H9 (cell line): Measurements from ENCODE around the gene ZDHHC3. TPM values are rescaled to one million over a fixed set of nuclear protein-coding genes. Genes with fewer than 3 reads are reported as not detected.

Experiments
- DNase-seq: peaks from one replicate; pipeline ENCODE4 v3.0.0-alpha.2; 2017
- H2AFZ ChIP-seq: one replicate; pipeline ENCODE4 v1.6.1; 2013; ENCODE audit warnings: mild to moderate bottlenecking, low read length, control low read depth, moderate library complexity
- H2AK5ac ChIP-seq: 2 replicates; pipeline ENCODE4 v1.6.1; 2013; ENCODE audit warnings: low read length, control low read depth, mixed read lengths; ENCODE audit not compliant: insufficient read length
- H2BK120ac ChIP-seq: one replicate; pipeline ENCODE4 v1.6.1; 2013; ENCODE audit warnings: low read depth, mild to moderate bottlenecking, low read length, control low read depth, inconsistent platforms; ENCODE audit not compliant: poor library complexity, severe bottlenecking
- H2BK12ac ChIP-seq: 2 replicates; pipeline ENCODE4 v1.6.1; 2013; ENCODE audit warnings: low read length, control low read depth, mixed read lengths, low read depth; ENCODE audit not compliant: insufficient read length
- H2BK15ac ChIP-seq: 2 replicates; pipeline ENCODE4 v1.6.1; 2013; ENCODE audit warnings: low read depth, low read length, control low read depth
- H2BK20ac ChIP-seq: one replicate; pipeline ENCODE4 v1.6.1; 2013; ENCODE audit warnings: low read depth, mild to moderate bottlenecking, low read length, control low read depth, inconsistent platforms; ENCODE audit not compliant: poor library complexity, severe bottlenecking
- H2BK5ac ChIP-seq: 2 replicates; pipeline ENCODE4 v1.6.1; 2013; ENCODE audit warnings: low read length, control low read depth, mixed read lengths; ENCODE audit not compliant: insufficient read length
- H3K14ac ChIP-seq: 2 replicates; pipeline ENCODE4 v1.6.1; 2013; ENCODE audit warnings: low read length, control low read depth; ENCODE audit not compliant: insufficient read depth
- H3K18ac ChIP-seq: 2 replicates; pipeline ENCODE4 v1.6.1; 2013; ENCODE audit warnings: low read depth, mild to moderate bottlenecking, mixed read lengths, low read length, control low read depth; ENCODE audit not compliant: insufficient read length
- H3K23ac ChIP-seq: 2 replicates; pipeline ENCODE4 v1.6.1; 2013; ENCODE audit warnings: low read length, control low read depth, mixed read lengths, low read depth; ENCODE audit not compliant: insufficient read length
- H3K23me2 ChIP-seq: 2 replicates; pipeline ENCODE4 v1.6.1; 2013; ENCODE audit warnings: low read depth, mild to moderate bottlenecking, mixed read lengths, low read length, control low read depth; ENCODE audit not compliant: insufficient read length, poor library complexity, severe bottlenecking
- H3K27ac ChIP-seq: 2 replicates; pipeline ENCODE4 v1.5.1; 2013; ENCODE audit warnings: low read length, control low read depth, mixed read lengths, low read depth; ENCODE audit not compliant: insufficient read length
- H3K27me3 ChIP-seq: 2 replicates; pipeline ENCODE4 v1.6.1; 2013; ENCODE audit warnings: low read length, control low read depth, inconsistent platforms; ENCODE audit not compliant: insufficient read depth
- H3K4ac ChIP-seq: 2 replicates; pipeline ENCODE4 v1.6.1; 2013; ENCODE audit warnings: low read depth, mild to moderate bottlenecking, control low read depth, inconsistent platforms, low read length, moderate library complexity
- H3K4me1 ChIP-seq: 2 replicates; pipeline ENCODE4 v1.6.1; 2013; ENCODE audit warnings: low read length, control low read depth, inconsistent platforms; ENCODE audit not compliant: insufficient read depth
- H3K4me2 ChIP-seq: 2 replicates; pipeline ENCODE4 v1.6.1; 2013; ENCODE audit warnings: low read length, control low read depth, mixed read lengths; ENCODE audit not compliant: insufficient read length, insufficient read depth
- H3K56ac ChIP-seq: 2 replicates; pipeline ENCODE4 v1.6.1; 2013; ENCODE audit warnings: low read depth, mild to moderate bottlenecking, mixed read lengths, low read length, control low read depth; ENCODE audit not compliant: insufficient read length
- H3K79me1 ChIP-seq: 2 replicates; pipeline ENCODE4 v1.6.1; 2013; ENCODE audit warnings: low read depth, mild to moderate bottlenecking, moderate library complexity, low read length, control low read depth, inconsistent platforms; ENCODE audit not compliant: insufficient read depth, poor library complexity, severe bottlenecking
- H3K79me2 ChIP-seq: 2 replicates; pipeline ENCODE4 v1.6.1; 2013; ENCODE audit warnings: low read length, control low read depth, inconsistent platforms; ENCODE audit not compliant: insufficient read depth
- H3K9ac ChIP-seq: 2 replicates; pipeline ENCODE4 v1.6.1; 2013; ENCODE audit warnings: low read length, control low read depth, mixed read lengths; ENCODE audit not compliant: insufficient read length; ENCODE audit errors: extremely low read depth
- H3K9me3 ChIP-seq: one replicate; pipeline ENCODE4 v1.6.1; 2013; ENCODE audit warnings: low read depth, low read length, inconsistent platforms; ENCODE audit not compliant: control insufficient read depth
- H3T11ph ChIP-seq: one replicate; pipeline ENCODE4 v1.6.1; 2013; ENCODE audit warnings: mild to moderate bottlenecking, low read length, control low read depth, inconsistent platforms
- H4K20me1 ChIP-seq: one replicate; pipeline ENCODE4 v1.6.1; 2013; ENCODE audit not compliant: control insufficient read depth, insufficient read length, insufficient read depth
- H4K5ac ChIP-seq: 2 replicates; pipeline ENCODE4 v1.6.1; 2013; ENCODE audit warnings: low read depth, mild to moderate bottlenecking, mixed read lengths, low read length, control low read depth; ENCODE audit not compliant: insufficient read length
- H4K8ac ChIP-seq: replicated peaks from 2 replicates; pipeline ENCODE4 v1.6.1; 2013; ENCODE audit warnings: low read length, control low read depth, mixed read lengths, low read depth; ENCODE audit not compliant: insufficient read length
- H4K91ac ChIP-seq: 2 replicates; pipeline ENCODE4 v1.6.1; 2013; ENCODE audit warnings: low read depth, mild to moderate bottlenecking, moderate library complexity, mixed read lengths, low read length, control low read depth; ENCODE audit not compliant: insufficient read length
- H3K27ac Mint-ChIP-seq, 3 experiments: 2 replicates in 2 of 3; 3 replicates in 1 of 3; pipeline ENCODE4 v1.8.0; 2020 to 2021; ENCODE audit warnings: mixed read lengths in 3 of 3, mild to moderate bottlenecking in 1 of 3, moderate library complexity in 1 of 3
- H3K27me3 Mint-ChIP-seq: 2 replicates; pipeline ENCODE4 v1.8.0; 2021; ENCODE audit warnings: low read depth, mild to moderate bottlenecking, moderate library complexity, mixed read lengths
- H3K36me3 Mint-ChIP-seq, 3 experiments: 2 replicates in 2 of 3; 3 replicates in 1 of 3; pipeline ENCODE4 v1.8.0; 2020 to 2021; ENCODE audit warnings: low read depth in 3 of 3, mixed read lengths in 3 of 3; ENCODE audit not compliant: insufficient read depth in 1 of 3
- H3K4me1 Mint-ChIP-seq, 2 experiments: 2 replicates each; pipeline ENCODE4 v1.8.0; 2020; ENCODE audit warnings: mixed read lengths in 2 of 2
- H3K4me3 Mint-ChIP-seq, 2 experiments: 2 replicates in 1 of 2; 3 replicates in 1 of 2; pipeline ENCODE4 v1.8.0; 2020 to 2021; ENCODE audit warnings: mild to moderate bottlenecking in 2 of 2, mixed read lengths in 2 of 2, moderate library complexity in 1 of 2
- H3K9me3 Mint-ChIP-seq, 2 experiments: 2 replicates in 1 of 2; 3 replicates in 1 of 2; pipeline ENCODE4 v1.8.0; 2020; ENCODE audit warnings: mild to moderate bottlenecking in 2 of 2, mixed read lengths in 2 of 2, moderate library complexity in 1 of 2
- WGBS: extraction: QIAGEN DNeasy Blood & Tissue Kit; methylation state at CpG from one replicate; pipeline ENCODE4 v1.1.7; 2013; ENCODE audit warnings: missing lambda C conversion rate, low lambda C conversion rate, mixed read lengths; ENCODE audit not compliant: insufficient read length; ENCODE audit errors: extremely low coverage; 5-methylcytosine and 5-hydroxymethylcytosine counted together
- total RNA-seq: library from RNA; stranded (reverse); gene quantifications from 2 replicates; pipeline ENCODE4 v1.2.1, GENCODE V29; 2021
- TF ChIP-seq, protein P1 (sequence below): fragments of 200-600 bp; sonication (generic); conservative IDR thresholded peaks from 3 replicates; pipeline ENCODE4 v1.8.0; 2021; ENCODE audit warnings: antibody characterized with exemption, mild to moderate bottlenecking

Gene ZDHHC3
- total RNA-seq, 1 experiment from 2014 or later = 71.3 TPM

DNA sequence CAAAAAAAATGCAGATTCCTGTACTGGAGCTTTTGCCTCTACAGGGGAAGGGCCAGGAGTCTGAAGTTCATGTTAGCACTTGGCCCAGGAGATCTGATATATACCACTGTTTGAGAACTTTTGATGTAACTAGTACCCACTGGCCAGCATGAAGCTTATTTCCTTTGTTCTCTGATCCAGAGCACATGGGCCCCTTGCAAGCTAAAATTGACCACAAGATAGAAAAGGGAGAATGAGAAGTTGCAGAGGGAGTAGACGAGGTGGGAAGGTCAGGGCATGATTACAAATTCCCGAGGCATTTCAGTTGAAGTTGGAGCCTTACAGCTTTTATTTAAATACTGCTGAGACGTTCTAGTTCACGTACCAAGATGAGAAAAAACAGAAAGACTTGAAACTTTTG lies 73.3 kb downstream of the ZDHHC3 start:
- no peaks in the 10 kb centered on the region for H3K79me2 ChIP-seq
- no peak overlapping the region for H2BK5ac ChIP-seq
- no peak overlapping the region for H3K18ac ChIP-seq
- no peak overlapping the region for H3K23ac ChIP-seq
- no peak overlapping the region for H3K9ac ChIP-seq
- DNase-seq = no peak
- no peaks in the 10 kb centered on the region for H3K36me3 Mint-ChIP-seq
- no peak overlapping the region for H3K56ac ChIP-seq
- no peak overlapping the region for H3K27ac ChIP-seq
- H4K8ac ChIP-seq = no peak overlapping the region
- no peak overlapping the region for H3K4me3 Mint-ChIP-seq
- no peak overlapping the region for H2BK15ac ChIP-seq
- no peak overlapping the region for H3K27ac Mint-ChIP-seq
- peaks cover 5% of the 10 kb centered on the region for H3K27me3 Mint-ChIP-seq
- no peak overlapping the region for H2BK20ac ChIP-seq
- no peaks in the 10 kb centered on the region for H3K79me1 ChIP-seq
- H3K9me3 Mint-ChIP-seq = no peaks in the 10 kb centered on the region
- H4K5ac ChIP-seq = no peak overlapping the region
- no peak overlapping the region for H2BK12ac ChIP-seq
- no peak overlapping the region for H2BK120ac ChIP-seq
- H3T11ph ChIP-seq = no peak overlapping the region
- H4K91ac ChIP-seq = no peak overlapping the region
- no peak overlapping the region for H3K14ac ChIP-seq
- no peak overlapping the region for H2AK5ac ChIP-seq
- no peak overlapping the region for H3K4ac ChIP-seq
- no peak overlapping the region for H2AFZ ChIP-seq
- H4K20me1 ChIP-seq = no peaks in the 10 kb centered on the region
- no peaks in the 10 kb centered on the region for H3K27me3 ChIP-seq
- H3K9me3 ChIP-seq = peaks cover 7% of the 10 kb centered on the region
- H3K23me2 ChIP-seq = no peaks in the 10 kb centered on the region
- H3K4me1 Mint-ChIP-seq = peaks cover 24 to 25% of the 10 kb centered on the region in 2 experiments
- H3K4me2 ChIP-seq = no peak overlapping the region
- no peaks in the 10 kb centered on the region for H3K4me1 ChIP-seq
- TF ChIP-seq, protein P1, sequence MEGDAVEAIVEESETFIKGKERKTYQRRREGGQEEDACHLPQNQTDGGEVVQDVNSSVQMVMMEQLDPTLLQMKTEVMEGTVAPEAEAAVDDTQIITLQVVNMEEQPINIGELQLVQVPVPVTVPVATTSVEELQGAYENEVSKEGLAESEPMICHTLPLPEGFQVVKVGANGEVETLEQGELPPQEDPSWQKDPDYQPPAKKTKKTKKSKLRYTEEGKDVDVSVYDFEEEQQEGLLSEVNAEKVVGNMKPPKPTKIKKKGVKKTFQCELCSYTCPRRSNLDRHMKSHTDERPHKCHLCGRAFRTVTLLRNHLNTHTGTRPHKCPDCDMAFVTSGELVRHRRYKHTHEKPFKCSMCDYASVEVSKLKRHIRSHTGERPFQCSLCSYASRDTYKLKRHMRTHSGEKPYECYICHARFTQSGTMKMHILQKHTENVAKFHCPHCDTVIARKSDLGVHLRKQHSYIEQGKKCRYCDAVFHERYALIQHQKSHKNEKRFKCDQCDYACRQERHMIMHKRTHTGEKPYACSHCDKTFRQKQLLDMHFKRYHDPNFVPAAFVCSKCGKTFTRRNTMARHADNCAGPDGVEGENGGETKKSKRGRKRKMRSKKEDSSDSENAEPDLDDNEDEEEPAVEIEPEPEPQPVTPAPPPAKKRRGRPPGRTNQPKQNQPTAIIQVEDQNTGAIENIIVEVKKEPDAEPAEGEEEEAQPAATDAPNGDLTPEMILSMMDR = no peak
- WGBS = no CpG with 5 or more reads among the region's 4 CpGs
